Neural cell (in vitro differentiated cells): Measurements from ENCODE around the gene GPC5. TPM values are rescaled to one million over a fixed set of nuclear protein-coding genes. Genes with fewer than 3 reads are reported as not detected.

Source experiments
- H2AFZ ChIP-seq: fragments of 200-600, 300-800 bp; sonication (generic), shearing (Covaris generic); 2 replicates; pipeline ENCODE4 v1.6.0; 2014; ENCODE audit warnings: low read depth, mild to moderate bottlenecking, antibody characterized with exemption, low read length, moderate library complexity
- H3F3A ChIP-seq: fragments of 200-600 bp; shearing (Covaris generic); 2 replicates; pipeline ENCODE4 v1.6.1; 2016; ENCODE audit warnings: mild to moderate bottlenecking, moderate library complexity, mixed read lengths, antibody characterized with exemption, low read length; ENCODE audit not compliant: insufficient read depth, poor library complexity, severe bottlenecking
- H3K27ac ChIP-seq: fragments of 200-600, 300-800 bp; sonication (generic), shearing (Covaris generic); 2 replicates; pipeline ENCODE4 v1.5.1; 2014; ENCODE audit warnings: mild to moderate bottlenecking, low read length, moderate library complexity
- H3K27me3 ChIP-seq: fragments of 300-800, 200-600 bp; sonication (generic), shearing (Covaris generic); 2 replicates; pipeline ENCODE4 v1.6.0; 2014; ENCODE audit warnings: mild to moderate bottlenecking, low read depth, low read length, moderate library complexity; ENCODE audit not compliant: insufficient read depth
- H3K36me3 ChIP-seq: fragments of 300-800, 200-600 bp; sonication (generic), shearing (Covaris generic); 2 replicates; pipeline ENCODE4 v1.5.1; 2014; ENCODE audit warnings: mild to moderate bottlenecking, antibody characterized with exemption, low read length, moderate library complexity; ENCODE audit not compliant: insufficient read depth
- H3K4me2 ChIP-seq: fragments of 300-800, 200-600 bp; sonication (generic), shearing (Covaris generic); 2 replicates; pipeline ENCODE4 v1.6.0; 2014; ENCODE audit warnings: mild to moderate bottlenecking, low read length
- H3K4me3 ChIP-seq: fragments of 300-800, 200-600 bp; sonication (generic), shearing (Covaris generic); 2 replicates; pipeline ENCODE4 v1.5.1; 2014; ENCODE audit warnings: mild to moderate bottlenecking, low read length, moderate library complexity
- H3K79me2 ChIP-seq: fragments of 200-600 bp; shearing (Covaris generic); replicated peaks from 2 replicates; pipeline ENCODE4 v1.6.0; 2014; ENCODE audit warnings: mild to moderate bottlenecking, low read length, moderate library complexity; ENCODE audit not compliant: insufficient read depth
- H3K9ac ChIP-seq: fragments of 300-800, 200-600 bp; sonication (generic), shearing (Covaris generic); 2 replicates; pipeline ENCODE4 v1.6.1; 2016; ENCODE audit warnings: mild to moderate bottlenecking, low read length, mixed read lengths
- H3K9me2 ChIP-seq: fragments of 200-600 bp; shearing (Covaris generic); 2 replicates; pipeline ENCODE4 v1.6.1; 2016; ENCODE audit warnings: mild to moderate bottlenecking, low read length, mixed read lengths; ENCODE audit not compliant: insufficient read depth
- H3K9me3 ChIP-seq: fragments of 200-600, 300-800 bp; sonication (generic), shearing (Covaris generic); 2 replicates; pipeline ENCODE4 v1.6.1; 2016; ENCODE audit warnings: mild to moderate bottlenecking, mixed run types, low read length, moderate library complexity, mixed read lengths
- H4K20me1 ChIP-seq: fragments of 200-600 bp; shearing (Covaris generic); 2 replicates; pipeline ENCODE4 v1.6.1; 2016; ENCODE audit warnings: mild to moderate bottlenecking, mixed run types; ENCODE audit not compliant: insufficient read depth
- CTCF ChIP-seq: fragments of 450-650 bp; IDR thresholded peaks from 2 replicates; pipeline ENCODE4 v1.5.1; 2014; ENCODE audit warnings: antibody characterized with exemption, mild to moderate bottlenecking, moderate library complexity; ENCODE audit not compliant: poor library complexity, severe bottlenecking
- EP300 ChIP-seq: fragments of 450-650 bp; conservative IDR thresholded peaks from 2 replicates; pipeline ENCODE4 v1.6.1; 2014; ENCODE audit warnings: antibody characterized with exemption, mild to moderate bottlenecking, moderate library complexity; ENCODE audit not compliant: poor library complexity, severe bottlenecking
- EZH2 ChIP-seq: fragments of 200-600, 300-800 bp; shearing (Covaris generic), sonication (generic); IDR thresholded peaks from 2 replicates; pipeline ENCODE4 v1.6.1; 2014; ENCODE audit warnings: antibody characterized with exemption, low read length, borderline replicate concordance, mild to moderate bottlenecking; ENCODE audit not compliant: insufficient read depth, poor library complexity, severe bottlenecking
- MXI1 ChIP-seq: fragments of 450-650 bp; conservative IDR thresholded peaks from 2 replicates; pipeline ENCODE4 v1.6.1; 2014; ENCODE audit warnings: antibody characterized with exemption, mild to moderate bottlenecking; ENCODE audit not compliant: poor library complexity, severe bottlenecking
- POLR2AphosphoS5 ChIP-seq: IDR thresholded peaks from 2 replicates; pipeline ENCODE4 v1.6.1; 2012
- RAD21 ChIP-seq: fragments of 450-650 bp; conservative IDR thresholded peaks from 2 replicates; pipeline ENCODE4 v1.6.1; 2014; ENCODE audit warnings: antibody characterized with exemption, mild to moderate bottlenecking, moderate library complexity
- REST ChIP-seq: IDR thresholded peaks from 2 replicates; pipeline ENCODE4 v1.6.1; 2012; ENCODE audit warnings: borderline replicate concordance
- SMC3 ChIP-seq: fragments of 450-650 bp; conservative IDR thresholded peaks from 2 replicates; pipeline ENCODE4 v1.6.1; 2014; ENCODE audit warnings: antibody characterized with exemption, mild to moderate bottlenecking, moderate library complexity; ENCODE audit not compliant: poor library complexity
- TAF1 ChIP-seq: IDR thresholded peaks from 2 replicates; pipeline ENCODE4 v1.6.1; 2012; ENCODE audit warnings: low read depth
- polyA plus RNA-seq: library from polyadenylated mRNA; depleted of rRNA; stranded (reverse); fragments of >200 nt; gene quantifications from 2 replicates; pipeline ENCODE4 v1.2.3, GENCODE V29; 2014

The GPC5 gene
- polyA plus RNA-seq, 1 donor from 2014 or later, result 5.0 TPM

GRCh38 chr13:91630946-91631345 is 232.5 kb downstream of the GPC5 start:
- H3K9me2 ChIP-seq, result no peaks in the 10 kb centered on the region
- no peaks in the 10 kb centered on the region for H3K79me2 ChIP-seq
- H3K4me3 ChIP-seq, result no peak overlapping the region
- H3K27me3 ChIP-seq, result no peaks in the 10 kb centered on the region
- H2AFZ ChIP-seq, result no peak overlapping the region
- no peak for TF ChIP-seq REST
- TF ChIP-seq TAF1, result no peak
- TF ChIP-seq SMC3, result no peak
- no peak for TF ChIP-seq MXI1
- TF ChIP-seq CTCF, result no peak
- no peak for TF ChIP-seq EP300
- TF ChIP-seq POLR2AphosphoS5, result no peak
- TF ChIP-seq RAD21, result no peak
- no peak for TF ChIP-seq EZH2
- no peak overlapping the region for H3K4me2 ChIP-seq
- no peaks in the 10 kb centered on the region for H3K36me3 ChIP-seq
- no peak overlapping the region for H3K9ac ChIP-seq
- H3F3A ChIP-seq, result no peaks in the 10 kb centered on the region
- H3K9me3 ChIP-seq, result no peaks in the 10 kb centered on the region
- no peaks in the 10 kb centered on the region for H4K20me1 ChIP-seq
- H3K27ac ChIP-seq, result no peak overlapping the region

- no peaks in the 10 kb centered on the region for H3F3A ChIP-seq
Measured at GRCh38 chr13:91632086-91632485, 233.7 kb downstream of the GPC5 start.

More at GRCh38 chr13:91632086-91632485, 233.7 kb downstream of the GPC5 start:
- no peak overlapping the region for H3K27ac ChIP-seq
- no peaks in the 10 kb centered on the region for H3K9me3 ChIP-seq
- no peak overlapping the region for H2AFZ ChIP-seq
- no peaks in the 10 kb centered on the region for H4K20me1 ChIP-seq
- H3K4me3 ChIP-seq, result no peak overlapping the region
- H3K9me2 ChIP-seq, result no peaks in the 10 kb centered on the region
- no peaks in the 10 kb centered on the region for H3K79me2 ChIP-seq
- no peaks in the 10 kb centered on the region for H3K36me3 ChIP-seq
- H3K27me3 ChIP-seq, result no peaks in the 10 kb centered on the region
- H3K4me2 ChIP-seq, result no peak overlapping the region
- H3K9ac ChIP-seq, result no peak overlapping the region
- no peak for TF ChIP-seq CTCF
- TF ChIP-seq EP300, result no peak
- no peak for TF ChIP-seq MXI1
- no peak for TF ChIP-seq POLR2AphosphoS5
- no peak for TF ChIP-seq REST
- TF ChIP-seq RAD21, result no peak
- TF ChIP-seq EZH2, result no peak
- TF ChIP-seq SMC3, result no peak
- TF ChIP-seq TAF1, result no peak
